H1 (cell line): ENCODE data around the gene RAPGEF5. TPM values are rescaled to one million over a fixed set of nuclear protein-coding genes. Genes with fewer than 3 reads are reported as not detected.

Experiments
- CTCF ChIA-PET: fragments of 300-600 bp; sonication (Branson Sonifier 250); formaldehyde crosslinking; loops from one replicate; lab custom pipeline; 2021; ENCODE audit not compliant: partially characterized antibody; lab: Charles Lee
- POLR2A ChIA-PET: fragments of 300-600 bp; sonication (Branson Sonifier 250); formaldehyde crosslinking; loops from one replicate; lab custom pipeline; 2021; ENCODE audit warnings: inconsistent platforms; ENCODE audit not compliant: partially characterized antibody; lab: Charles Lee
- DNase-seq, 2 experiments: peaks; one replicate each; pipeline versions ENCODE4 v3.0.0 to v3.0.0-alpha.2; 2010 to 2022; ENCODE audit warnings: low spot score in 2 of 2, low read depth in 1 of 2, mixed read lengths in 1 of 2
- FAIRE-seq: peaks from 2 replicates; lab custom pipeline; 2011; peaks lifted over from hg19 to GRCh38; lab: Jason Lieb, UNC
- H2AFZ ChIP-seq: 2 replicates; pipeline ENCODE4 v1.8.1; 2012; ENCODE audit warnings: low read length, inconsistent platforms
- H2AK5ac ChIP-seq: 2 replicates; pipeline ENCODE4 v1.6.1; 2013; ENCODE audit warnings: low read depth, low read length
- H2BK120ac ChIP-seq: replicated peaks from 2 replicates; pipeline ENCODE3; 2013; ENCODE audit warnings: low read depth, low read length, inconsistent platforms
- H2BK12ac ChIP-seq: 2 replicates; pipeline ENCODE4 v1.6.1; 2013; ENCODE audit warnings: low read depth, low read length
- H2BK15ac ChIP-seq: 2 replicates; pipeline ENCODE4 v1.6.1; 2013; ENCODE audit warnings: low read length
- H2BK20ac ChIP-seq: 2 replicates; pipeline ENCODE4 v1.6.1; 2013; ENCODE audit warnings: low read length
- H2BK5ac ChIP-seq: 2 replicates; pipeline ENCODE4 v1.6.1; 2013; ENCODE audit warnings: low read depth, low read length
- H3K14ac ChIP-seq: 2 replicates; pipeline ENCODE4 v1.6.1; 2013; ENCODE audit warnings: inconsistent platforms; ENCODE audit not compliant: insufficient read length
- H3K18ac ChIP-seq: 2 replicates; pipeline ENCODE4 v1.6.1; 2013; ENCODE audit warnings: low read length; ENCODE audit errors: extremely low read depth
- H3K23ac ChIP-seq: 2 replicates; pipeline ENCODE4 v1.6.1; 2013; ENCODE audit warnings: inconsistent platforms; ENCODE audit not compliant: insufficient read length
- H3K23me2 ChIP-seq: 2 replicates; pipeline ENCODE4 v1.6.1; 2013; ENCODE audit warnings: low read depth, low read length
- H3K27ac ChIP-seq: 2 replicates; pipeline ENCODE4 v1.6.1; 2011; ENCODE audit warnings: low read depth, low read length, inconsistent platforms
- H3K27me3 ChIP-seq, 4 experiments: replicated peaks in 1 of 4; 1 replicate in 1 of 4; 2 replicates in 3 of 4; pipeline versions ENCODE4 v1.6.1 to v1.8.1; 2011 to 2013; ENCODE audit warnings: low read length in 3 of 4, mild to moderate bottlenecking in 3 of 4, inconsistent platforms in 2 of 4, mixed read lengths in 2 of 4, moderate library complexity in 1 of 4; ENCODE audit not compliant: control insufficient read depth in 3 of 4, insufficient read depth in 3 of 4; ENCODE audit errors: extremely low read depth in 1 of 4
- H3K36me3 ChIP-seq, 4 experiments: 2 replicates each; pipeline versions ENCODE4 v1.6.1 to v1.8.1; 2011 to 2013; ENCODE audit warnings: mild to moderate bottlenecking in 4 of 4, low read length in 3 of 4, moderate library complexity in 2 of 4, control low read depth in 1 of 4, inconsistent platforms in 1 of 4; ENCODE audit not compliant: insufficient read depth in 4 of 4, control insufficient read depth in 2 of 4
- H3K4ac ChIP-seq: replicated peaks from 2 replicates; pipeline ENCODE3; 2013; ENCODE audit warnings: low read length, low read depth, mixed read lengths, inconsistent platforms; ENCODE audit not compliant: insufficient read length
- H3K4me1 ChIP-seq, 4 experiments: replicated peaks in 1 of 4; 1 replicate in 1 of 4; 2 replicates in 3 of 4; pipeline versions ENCODE4 v1.6.1 to v1.8.1; 2011 to 2013; ENCODE audit warnings: low read length in 3 of 4, inconsistent platforms in 2 of 4, mixed read lengths in 1 of 4; ENCODE audit not compliant: insufficient read depth in 4 of 4, control insufficient read depth in 3 of 4
- H3K4me2 ChIP-seq, 2 experiments: 2 replicates each; pipeline versions ENCODE4 v1.6.1 to v1.8.1; 2011 to 2013; ENCODE audit warnings: low read depth in 2 of 2, low read length in 2 of 2, control low read depth in 1 of 2, inconsistent platforms in 1 of 2, mild to moderate bottlenecking in 1 of 2; ENCODE audit not compliant: insufficient read depth in 1 of 2
- H3K4me3 ChIP-seq, 4 experiments: fragments of 200-600, 300-600 bp in 1 of 4; sonication (generic), shearing (Covaris generic), sonication (Bioruptor Twin) in 1 of 4; 2 replicates each; pipeline versions ENCODE4 v1.5.1 to v1.8.1; 2011 to 2016; ENCODE audit warnings: low read length in 4 of 4, low read depth in 3 of 4, control low read depth in 2 of 4, inconsistent platforms in 2 of 4, mild to moderate bottlenecking in 2 of 4, mixed read lengths in 1 of 4, moderate library complexity in 1 of 4; ENCODE audit not compliant: insufficient read depth in 2 of 4; ENCODE audit errors: extremely low read depth in 1 of 4
- H3K56ac ChIP-seq: replicated peaks from 2 replicates; pipeline ENCODE3; 2013; ENCODE audit warnings: low read depth, mild to moderate bottlenecking, mixed read lengths, low read length, inconsistent platforms; ENCODE audit not compliant: insufficient read length
- H3K79me1 ChIP-seq: 2 replicates; pipeline ENCODE4 v1.6.1; 2013; ENCODE audit warnings: low read depth, low read length, control low read depth
- H3K79me2 ChIP-seq, 2 experiments: 2 replicates each; pipeline versions ENCODE4 v1.6.1 to v1.8.1; 2012 to 2013; ENCODE audit warnings: low read length in 2 of 2, mild to moderate bottlenecking in 2 of 2, inconsistent platforms in 1 of 2; ENCODE audit not compliant: insufficient read depth in 2 of 2, control insufficient read depth in 1 of 2
- H3K9ac ChIP-seq, 4 experiments: replicated peaks in 1 of 4; 1 replicate in 1 of 4; 2 replicates in 3 of 4; pipeline versions ENCODE4 v1.6.1 to v1.8.1; 2011 to 2013; ENCODE audit warnings: low read depth in 3 of 4, low read length in 3 of 4, control low read depth in 2 of 4, mild to moderate bottlenecking in 2 of 4, moderate library complexity in 2 of 4, inconsistent platforms in 1 of 4; ENCODE audit errors: extremely low read depth in 1 of 4
- H3K9me3 ChIP-seq, 2 experiments: 2 replicates each; pipeline versions ENCODE4 v1.6.1 to v1.8.1; 2012 to 2013; ENCODE audit warnings: mild to moderate bottlenecking in 2 of 2, moderate library complexity in 2 of 2, control low read depth in 1 of 2, inconsistent platforms in 1 of 2, low read depth in 1 of 2, low read length in 1 of 2, mixed read lengths in 1 of 2; ENCODE audit not compliant: insufficient read depth in 2 of 2
- H4K20me1 ChIP-seq, 2 experiments: replicated peaks in 1 of 2; 2 replicates each; pipeline versions ENCODE3 to v1.8.1; 2011 to 2013; ENCODE audit warnings: inconsistent platforms in 2 of 2, low read length in 2 of 2, mild to moderate bottlenecking in 1 of 2; ENCODE audit not compliant: insufficient read depth in 2 of 2, control insufficient read depth in 1 of 2
- H4K5ac ChIP-seq: 2 replicates; pipeline ENCODE4 v1.6.1; 2013; ENCODE audit warnings: low read length, low read depth, mixed read lengths, inconsistent platforms; ENCODE audit not compliant: insufficient read length
- H4K8ac ChIP-seq: 2 replicates; pipeline ENCODE4 v1.8.0; 2013; ENCODE audit warnings: mild to moderate bottlenecking, moderate library complexity, low read length, inconsistent platforms; ENCODE audit not compliant: insufficient read depth; ENCODE audit errors: extremely low read depth
- H4K91ac ChIP-seq: replicated peaks from 2 replicates; pipeline ENCODE3; 2013; ENCODE audit warnings: low read length, mixed read lengths, inconsistent platforms; ENCODE audit not compliant: insufficient read length
- BRCA1 ChIP-seq: IDR thresholded peaks from 2 replicates; pipeline ENCODE4 v1.6.1; 2012; ENCODE audit warnings: low read depth, low read length, improper control_type of control experiment
- E2F6 ChIP-seq: IDR thresholded peaks from 2 replicates; pipeline ENCODE4 v1.6.1; 2012; ENCODE audit warnings: inconsistent platforms
- FOSL1 ChIP-seq: IDR thresholded peaks from 2 replicates; pipeline ENCODE4 v1.6.1; 2011; ENCODE audit warnings: mild to moderate bottlenecking, low read depth, low read length, moderate library complexity; ENCODE audit not compliant: insufficient read depth
- KDM1A ChIP-seq: fragments of 200-600, 300-600 bp; sonication (generic); IDR thresholded peaks from 2 replicates; pipeline ENCODE4 v1.7.1; 2016; ENCODE audit warnings: mild to moderate bottlenecking, low read length, borderline replicate concordance
- KDM4A ChIP-seq: IDR thresholded peaks from one replicate; pipeline ENCODE4 v1.7.1; 2012; ENCODE audit warnings: low read depth, mild to moderate bottlenecking, moderate library complexity, low read length, inconsistent platforms; ENCODE audit not compliant: severe bottlenecking
- KDM5A ChIP-seq: fragments of 200-600 bp; IDR thresholded peaks from 2 replicates; pipeline ENCODE4 v1.7.1; 2012; ENCODE audit warnings: mild to moderate bottlenecking, low read length, inconsistent platforms, mixed read lengths
- RFX5 ChIP-seq: IDR thresholded peaks from 2 replicates; pipeline ENCODE4 v1.6.1; 2011; ENCODE audit warnings: low read depth, low read length, improper control_type of control experiment, borderline replicate concordance
- RNF2 ChIP-seq: fragments of 200-900, 300-1000 bp; sonication (generic); IDR thresholded peaks from 2 replicates; pipeline ENCODE4 v1.7.1; 2016; ENCODE audit warnings: borderline replicate concordance, low read depth, mild to moderate bottlenecking, antibody characterized with exemption, low read length; ENCODE audit not compliant: poor library complexity, severe bottlenecking; ENCODE audit errors: missing control alignments
- RXRA ChIP-seq: IDR thresholded peaks from 2 replicates; pipeline ENCODE4 v1.6.1; 2011; ENCODE audit warnings: low read depth, mild to moderate bottlenecking, low read length, moderate library complexity; ENCODE audit not compliant: insufficient read depth
- SAP30 ChIP-seq: fragments of 300-600 bp; sonication (generic); IDR thresholded peaks from 2 replicates; pipeline ENCODE4 v1.7.1; 2012; ENCODE audit warnings: low read length, moderate library complexity, mild to moderate bottlenecking, inconsistent platforms; ENCODE audit not compliant: insufficient read depth, insufficient replicate concordance
- SP1 ChIP-seq: IDR thresholded peaks from 2 replicates; pipeline ENCODE4 v1.6.1; 2011; ENCODE audit warnings: low read depth, low read length
- TCF12 ChIP-seq: IDR thresholded peaks from 2 replicates; pipeline ENCODE4 v1.6.1; 2011; ENCODE audit warnings: low read depth, mild to moderate bottlenecking, low read length
- TEAD4 ChIP-seq: IDR thresholded peaks from 2 replicates; pipeline ENCODE4 v1.6.1; 2012; ENCODE audit warnings: low read depth, low read length, inconsistent platforms, mixed read lengths
- YY1 ChIP-seq: IDR thresholded peaks from 2 replicates; pipeline ENCODE4 v1.6.1; 2011; ENCODE audit warnings: low read depth, mild to moderate bottlenecking, low read length
- WGBS, 2 experiments: shearing (Covaris generic) in 1 of 2; methylation state at CpG; one replicate each; pipeline versions ENCODE4 v1.1.6 to v1.1.7; 2013 to 2015; ENCODE audit warnings: low lambda C conversion rate in 2 of 2, mixed read lengths in 2 of 2, inconsistent platforms in 1 of 2, low coverage in 1 of 2, missing lambda C conversion rate in 1 of 2; ENCODE audit not compliant: insufficient replicate concordance in 2 of 2, insufficient coverage in 1 of 2, insufficient read length in 1 of 2; ENCODE audit errors: extremely low coverage in 1 of 2, missing lambda C conversion rate in 1 of 2; 5-methylcytosine and 5-hydroxymethylcytosine counted together
- polyA plus RNA-seq, 7 experiments: library from polyadenylated mRNA; depleted of rRNA in 3 of 7; stranded (reverse) in 5 of 7; unstranded in 2 of 7; fragments of >200 nt in 5 of 7; fragments of 200-250 nt in 2 of 7; gene quantifications; 1 replicate in 5 of 7; 2 replicates in 1 of 7; 4 replicates in 1 of 7; pipeline versions ENCODE4 v1.2.1 to v1.2.3, GENCODE V29; 2011 to 2013; ENCODE audit warnings: missing spikeins in 2 of 7, mixed read lengths in 2 of 7
- total RNA-seq: library from RNA; stranded (reverse); fragmentation: NEBNext Ultra II Directional; extraction: Animal tissue kit (Norgen Biotek cat#: 25700); gene quantifications from 2 replicates; pipeline ENCODE4 v1.2.1, GENCODE V29; 2021

Gene RAPGEF5
- total and polyA plus RNA-seq, 2 of the 8 experiments (the other 6 are each of a cell fraction or from before 2014, with no cell fraction given): 4.4 to 22.9 TPM

- Histone ChIP-seq H3K4me1 (peaks cover 0 to 2% (median 0%) of the 10 kb centered on the region in 4 experiments; a peak in 1 of 7 replicates), H3K4me2 (no peak overlapping the region), H2AK5ac (no peak overlapping the region), H4K8ac (no peak overlapping the region), H3K79me1 (no peaks in the 10 kb centered on the region), H3K14ac (no peak overlapping the region), H3K4ac (no peak overlapping the region), H2BK5ac (no peak overlapping the region), H4K91ac (no peak overlapping the region), H3K4me3 (no peak overlapping the region), H3K9me3 (no peaks in the 10 kb centered on the region), H2BK20ac (no peak overlapping the region), H3K23ac (no peak overlapping the region), H3K9ac (no peak overlapping the region), H3K27me3 (no peaks in the 10 kb centered on the region), H2BK120ac (no peak overlapping the region), H3K27ac (no peak overlapping the region), H2BK15ac (no peak overlapping the region), H4K20me1 (peaks cover 0 to 2% of the 10 kb centered on the region in 2 experiments), H3K36me3 (peaks cover 0 to 6% (median 4%) of the 10 kb centered on the region in 4 experiments; a peak in 3 of 8 replicates), H4K5ac (no peak overlapping the region), H3K18ac (no peak overlapping the region), H3K79me2 (no peaks in the 10 kb centered on the region), H2BK12ac (no peak overlapping the region), H3K23me2 (no peaks in the 10 kb centered on the region), H2AFZ (no peak overlapping the region), H3K56ac (no peak overlapping the region)
- 98% methylated on average over 3 of the region's 3 CpGs; no CpG with 5 or more reads in 1 of the 2 experiments for WGBS, 2 experiments
- ChIA-PET POLR2A (no interaction called here), CTCF (interaction anchor here (1.8 kb wide), 1 partner anchor 15 kb away, joined by 12 read pairs; no protein-coding TSS in a partner anchor)
- FAIRE-seq: no peak
- DNase-seq: no peak
- TF ChIP-seq KDM5A: no peak
- no peak for TF ChIP-seq SP1
- TF ChIP-seq E2F6: no peak
- no peak for TF ChIP-seq RXRA
- no peak for TF ChIP-seq KDM1A
- no peak for TF ChIP-seq TEAD4
- TF ChIP-seq RNF2: no peak
- TF ChIP-seq YY1: no peak
- TF ChIP-seq SAP30: no peak
- no peak for TF ChIP-seq TCF12
- no peak for TF ChIP-seq KDM4A
- TF ChIP-seq RFX5: no peak
- TF ChIP-seq BRCA1: no peak
- TF ChIP-seq FOSL1: no peak
These were observed 232.0 kb downstream of the RAPGEF5 start for GRCh38 chr7:22124941-22125340.
